BLaER1 (cell line): ENCODE data around the gene PCNX4.
A peak's percentile ranks its signal among the peaks of the same experiment; 100 is the strongest.

Experiments used
- H3K27ac ChIP-seq: shearing (Covaris generic); formaldehyde crosslinking; 2 replicates; pipeline ENCODE4 v1.8.1; 2022
- H3K27me3 ChIP-seq: shearing (Covaris generic); formaldehyde crosslinking; 2 replicates; pipeline ENCODE4 v1.8.1; 2022
- H3K36me3 ChIP-seq: shearing (Covaris generic); formaldehyde crosslinking; 2 replicates; pipeline ENCODE4 v1.8.1; 2022
- H3K4me1 ChIP-seq: shearing (Covaris generic); formaldehyde crosslinking; 2 replicates; pipeline ENCODE4 v1.8.1; 2022
- H3K4me2 ChIP-seq: shearing (Covaris generic); formaldehyde crosslinking; 2 replicates; pipeline ENCODE4 v1.8.1; 2022
- H3K4me3 ChIP-seq: shearing (Covaris generic); formaldehyde crosslinking; 2 replicates; pipeline ENCODE4 v1.8.1; 2022
- H3K9ac ChIP-seq: shearing (Covaris generic); formaldehyde crosslinking; 2 replicates; pipeline ENCODE4 v1.8.1; 2022
- H3K9me3 ChIP-seq: shearing (Covaris generic); formaldehyde crosslinking; 2 replicates; pipeline ENCODE4 v1.8.1; 2022
- H4K20me1 ChIP-seq: shearing (Covaris generic); formaldehyde crosslinking; 2 replicates; pipeline ENCODE4 v1.8.1; 2022
- Cebpa-rat ChIP-seq: shearing (Covaris generic); IDR thresholded peaks from 2 replicates; pipeline ENCODE4 v1.8.1; 2022

PCNX4 gene

DNA sequence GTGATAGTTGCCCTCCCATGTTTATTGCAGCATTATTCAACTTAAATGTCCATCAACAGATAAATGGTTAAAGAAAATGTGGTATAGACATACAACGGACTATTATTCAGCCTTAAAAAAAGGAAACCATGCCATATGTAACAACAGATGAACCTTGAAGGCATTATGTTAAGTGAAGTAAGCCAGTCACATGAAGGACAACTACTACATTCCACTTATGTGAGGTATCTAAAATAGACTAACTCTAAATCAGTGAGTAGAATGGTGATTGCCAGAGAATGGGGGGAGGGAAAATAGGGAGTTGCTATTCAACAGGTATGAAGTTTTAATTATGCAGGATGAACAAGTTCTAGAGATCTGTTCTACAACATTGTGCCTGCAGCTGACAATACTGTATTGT, 10.1 kb downstream of the PCNX4 start:
- no peaks in the 10 kb centered on the region for H3K4me1 ChIP-seq
- no peak overlapping the region for H3K4me3 ChIP-seq
- H3K9ac ChIP-seq, result no peak overlapping the region
- H3K36me3 ChIP-seq, result peaks cover 62% of the 10 kb centered on the region
- H3K9me3 ChIP-seq, result peaks cover 32% of the 10 kb centered on the region
- TF ChIP-seq Cebpa-rat, result no peak
- H4K20me1 ChIP-seq, result peaks cover 22% of the 10 kb centered on the region
- H3K27me3 ChIP-seq, result no peaks in the 10 kb centered on the region
- H3K4me2 ChIP-seq, result no peak overlapping the region
- no peak overlapping the region for H3K27ac ChIP-seq

DNA sequence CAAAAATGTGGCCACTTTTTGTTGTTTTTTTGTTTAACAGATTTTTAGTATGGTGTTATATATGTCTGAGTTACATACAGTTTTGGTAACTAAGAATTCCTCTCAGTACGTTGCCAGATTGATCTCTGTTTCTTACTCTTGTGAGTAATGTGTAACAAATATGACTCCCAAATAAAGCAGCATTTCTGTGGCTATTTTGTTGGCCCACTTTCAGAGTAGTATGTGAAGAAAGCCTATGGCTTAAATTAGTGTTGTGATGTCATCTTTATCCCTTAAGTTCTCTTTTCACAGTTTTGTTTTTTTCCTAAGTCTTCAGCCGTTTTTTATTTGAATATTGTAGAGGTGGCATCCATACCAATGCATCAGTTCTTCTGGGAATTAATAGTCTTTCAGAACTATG, 10.7 kb downstream of the PCNX4 start:
- TF ChIP-seq Cebpa-rat, result no peak
- H3K4me2 ChIP-seq, result no peak overlapping the region
- no peak overlapping the region for H3K9ac ChIP-seq
- no peaks in the 10 kb centered on the region for H3K4me1 ChIP-seq
- peaks cover 32% of the 10 kb centered on the region for H3K9me3 ChIP-seq
- H3K36me3 ChIP-seq, result peaks cover 60% of the 10 kb centered on the region
- no peak overlapping the region for H3K27ac ChIP-seq
- no peaks in the 10 kb centered on the region for H3K27me3 ChIP-seq
- H3K4me3 ChIP-seq, result no peak overlapping the region
- peaks cover 28% of the 10 kb centered on the region for H4K20me1 ChIP-seq

- Histone ChIP-seq H3K36me3 (peaks cover 63% of the 10 kb centered on the region), H3K4me2 (no peak overlapping the region), H3K27ac (no peak overlapping the region), H3K9me3 (peaks cover 39% of the 10 kb centered on the region), H4K20me1 (peaks cover 42% of the 10 kb centered on the region), H3K9ac (no peak overlapping the region), H3K27me3 (no peaks in the 10 kb centered on the region), H3K4me3 (no peak overlapping the region), H3K4me1 (0 out of 2 replicates have a peak, but pooled peaks cover 4% of the 10 kb centered on the region)
- TF ChIP-seq Cebpa-rat, result no peak
These were observed 14.6 kb downstream of the PCNX4 start for GRCh38 chr14:60106339-60106738.

GRCh38 chr14:60107477-60107876, 15.8 kb downstream of the PCNX4 start:
- TF ChIP-seq Cebpa-rat, result no peak
- Histone ChIP-seq H3K9me3 (peaks cover 32% of the 10 kb centered on the region), H3K4me3 (no peak overlapping the region), H4K20me1 (peaks cover 42% of the 10 kb centered on the region), H3K9ac (no peak overlapping the region), H3K4me2 (no peak overlapping the region), H3K4me1 (0 out of 2 replicates have a peak, but pooled peaks cover 4% of the 10 kb centered on the region), H3K36me3 (peaks cover 57% of the 10 kb centered on the region), H3K27ac (no peak overlapping the region), H3K27me3 (no peaks in the 10 kb centered on the region)

DNA sequence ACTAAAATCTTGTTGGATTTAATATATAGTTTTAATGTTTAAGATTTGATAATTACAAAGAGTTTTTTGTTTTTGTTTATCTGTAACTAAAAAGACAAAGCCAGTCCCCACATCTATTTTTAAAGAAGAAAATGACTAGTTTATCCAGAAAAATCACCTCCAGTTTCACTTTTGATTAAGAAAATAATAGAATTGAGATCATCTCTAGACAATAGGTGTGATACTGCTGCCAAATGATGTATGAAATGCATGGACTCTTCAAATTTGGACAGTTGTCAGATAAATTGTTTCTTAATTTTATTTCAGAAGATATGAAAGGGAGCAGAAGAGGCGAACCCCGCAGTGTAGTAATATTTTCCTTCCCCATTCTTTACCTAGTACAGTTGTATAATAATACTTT, 20.0 kb downstream of the PCNX4 start:
- no peak overlapping the region for H3K4me2 ChIP-seq
- H3K4me1 ChIP-seq, result 0 out of 2 replicates have a peak, but pooled peaks cover 4% of the 10 kb centered on the region
- H3K9me3 ChIP-seq, result peaks cover 11% of the 10 kb centered on the region; the same call in 1 of the 2 replicates
- H3K27me3 ChIP-seq, result no peaks in the 10 kb centered on the region
- peaks cover 67% of the 10 kb centered on the region for H3K36me3 ChIP-seq
- no peak overlapping the region for H3K4me3 ChIP-seq
- H3K27ac ChIP-seq, result no peak overlapping the region
- no peak overlapping the region for H3K9ac ChIP-seq
- TF ChIP-seq Cebpa-rat, result no peak
- peaks cover 32% of the 10 kb centered on the region for H4K20me1 ChIP-seq

- peaks cover 22% of the 10 kb centered on the region; the same call in 1 of the 2 replicates for H4K20me1 ChIP-seq
- H3K9me3 ChIP-seq, result 0 out of 2 replicates have a peak, but pooled peaks cover 1% of the 10 kb centered on the region
- no peak overlapping the region for H3K4me2 ChIP-seq
- H3K27me3 ChIP-seq, result no peaks in the 10 kb centered on the region
- H3K36me3 ChIP-seq, result peaks cover 69% of the 10 kb centered on the region
- no peak overlapping the region for H3K9ac ChIP-seq
- TF ChIP-seq Cebpa-rat, result no peak
- no peak overlapping the region for H3K27ac ChIP-seq
- H3K4me3 ChIP-seq, result no peak overlapping the region
- H3K4me1 ChIP-seq, result 0 out of 2 replicates have a peak, but pooled peaks cover under 1% of the 10 kb centered on the region
These were observed 23.2 kb downstream of the PCNX4 start for GRCh38 chr14:60114881-60115280.

GRCh38 chr14:60116181-60116580, 24.5 kb downstream of the PCNX4 start:
- TF ChIP-seq Cebpa-rat, result no peak
- no peak overlapping the region for H3K4me3 ChIP-seq
- H3K9ac ChIP-seq, result no peak overlapping the region
- H3K36me3 ChIP-seq, result peaks cover 69% of the 10 kb centered on the region
- H4K20me1 ChIP-seq, result peaks cover 12% of the 10 kb centered on the region; the same call in 1 of the 2 replicates
- no peak overlapping the region for H3K4me2 ChIP-seq
- no peaks in the 10 kb centered on the region for H3K9me3 ChIP-seq
- no peaks in the 10 kb centered on the region for H3K4me1 ChIP-seq
- H3K27me3 ChIP-seq, result no peaks in the 10 kb centered on the region
- no peak overlapping the region for H3K27ac ChIP-seq

DNA sequence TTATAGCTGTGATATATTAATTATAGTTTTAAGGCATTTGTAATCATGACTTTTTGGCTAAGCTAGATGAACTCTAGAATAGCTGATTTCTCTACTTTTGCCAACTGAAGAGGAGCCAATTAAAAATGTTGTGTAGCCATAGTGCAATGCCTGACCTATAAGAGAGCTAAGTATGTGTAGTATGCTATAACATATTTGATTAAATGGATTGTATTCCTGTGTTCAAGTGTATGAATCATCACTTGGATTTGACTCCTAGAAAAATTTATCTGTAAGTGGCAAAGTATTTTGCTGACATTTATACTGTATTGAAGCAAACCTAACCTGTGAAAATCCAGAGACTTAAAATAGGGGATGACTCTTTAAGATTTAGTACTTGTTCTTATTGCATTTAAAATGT, 34.2 kb downstream of the PCNX4 start:
- Histone ChIP-seq H4K20me1 (no peaks in the 10 kb centered on the region), H3K27me3 (no peaks in the 10 kb centered on the region), H3K4me1 (no peaks in the 10 kb centered on the region), H3K27ac (no peak overlapping the region), H3K9me3 (0 out of 2 replicates have a peak, but pooled peaks cover 6% of the 10 kb centered on the region), H3K36me3 (peaks cover 80% of the 10 kb centered on the region), H3K4me2 (no peak overlapping the region), H3K4me3 (no peak overlapping the region), H3K9ac (no peak overlapping the region)
- TF ChIP-seq Cebpa-rat, result no peak

GRCh38 chr14:60133487-60133886, 41.8 kb downstream of the PCNX4 start:
- Histone ChIP-seq H3K27ac (no peak overlapping the region), H3K27me3 (no peaks in the 10 kb centered on the region), H3K4me3 (no peak overlapping the region), H3K9ac (no peak overlapping the region), H3K36me3 (peaks cover 24% of the 10 kb centered on the region), H3K9me3 (no peaks in the 10 kb centered on the region), H4K20me1 (no peaks in the 10 kb centered on the region), H3K4me2 (no peak overlapping the region), H3K4me1 (no peaks in the 10 kb centered on the region)
- no peak for TF ChIP-seq Cebpa-rat

GRCh38 chr14:60134702-60135101, 43.0 kb downstream of the PCNX4 start:
- Histone ChIP-seq H3K9ac (no peak overlapping the region), H3K9me3 (no peaks in the 10 kb centered on the region), H3K36me3 (peaks cover 17% of the 10 kb centered on the region), H4K20me1 (no peaks in the 10 kb centered on the region), H3K4me2 (no peak overlapping the region), H3K4me3 (no peak overlapping the region), H3K4me1 (no peaks in the 10 kb centered on the region), H3K27me3 (no peaks in the 10 kb centered on the region), H3K27ac (no peak overlapping the region)
- no peak for TF ChIP-seq Cebpa-rat

- Histone ChIP-seq H3K9me3 (no peaks in the 10 kb centered on the region), H3K4me1 (peaks cover 29% of the 10 kb centered on the region), H3K27me3 (no peaks in the 10 kb centered on the region), H3K36me3 (peaks cover 66% of the 10 kb centered on the region), H4K20me1 (no peaks in the 10 kb centered on the region), H3K27ac (peak overlapping the region; percentile 70), H3K9ac (0 out of 2 replicates have a peak overlapping the region, but pooled peaks have one; percentile 0), H3K4me2 (peak overlapping the region; percentile 52), H3K4me3 (no peak overlapping the region)
- TF ChIP-seq Cebpa-rat, result peak; percentile 93
These were observed 60.0 kb downstream of the PCNX4 start for GRCh38 chr14:60151715-60152114.
